Natural killer cell treated with Interleukin-12 subunit alpha and Interleukin-12 subunit beta and Interleukin-15 and Interleukin-18, amount 100 ng/mL, for 72 hours (primary cell): ENCODE data around the gene SLC29A2. TPM values are rescaled to one million over a fixed set of nuclear protein-coding genes. Genes with fewer than 3 reads are reported as not detected.
"Not testable (repeated sequence)": the region's sequence is repeated elsewhere in the genome, so short reads cannot be mapped to it uniquely, and the experiment has no call there.

ENCODE experiments used
- ATAC-seq, 2 donors: fragments of 150-1000 bp; cut with Tn5 transposase in 1 of 2; sonication (Bioruptor Pico), chemical (Tn5 transposase) in 1 of 2; 2 replicates each; pipeline ENCODE4 v1.10.0; 2021
- DNase-seq: peaks from one replicate; pipeline ENCODE4 v3.0.0; 2022; ENCODE audit warnings: low spot score
- H3K27ac Mint-ChIP-seq, 2 donors: 1 replicate in 1 of 2; 2 replicates in 1 of 2; pipeline ENCODE4 v1.8.0; 2022; ENCODE audit warnings: mixed read lengths in 2 of 2, mild to moderate bottlenecking in 1 of 2, moderate library complexity in 1 of 2
- H3K27me3 Mint-ChIP-seq, 2 donors: 1 replicate in 1 of 2; 2 replicates in 1 of 2; pipeline ENCODE4 v1.8.0; 2022; ENCODE audit warnings: mixed read lengths in 2 of 2
- H3K36me3 Mint-ChIP-seq: one replicate; pipeline ENCODE4 v1.8.0; 2022; ENCODE audit warnings: mixed read lengths
- H3K4me1 Mint-ChIP-seq, 2 donors: 1 replicate in 1 of 2; 2 replicates in 1 of 2; pipeline ENCODE4 v1.8.0; 2022; ENCODE audit warnings: low read depth in 2 of 2, mixed read lengths in 2 of 2, mild to moderate bottlenecking in 1 of 2
- H3K4me3 Mint-ChIP-seq: one replicate; pipeline ENCODE4 v1.8.0; 2022; ENCODE audit warnings: mixed read lengths
- H3K9me3 Mint-ChIP-seq: 2 replicates; pipeline ENCODE4 v1.8.0; 2022; ENCODE audit warnings: mixed read lengths
- total RNA-seq, 2 donors: library from RNA; stranded (reverse); gene quantifications; one replicate each; pipeline ENCODE4 v1.2.3, GENCODE V29; 2022

SLC29A2 gene
- total RNA-seq, 2 donors from 2014 or later: 2.4 to 13.6 TPM

DNA sequence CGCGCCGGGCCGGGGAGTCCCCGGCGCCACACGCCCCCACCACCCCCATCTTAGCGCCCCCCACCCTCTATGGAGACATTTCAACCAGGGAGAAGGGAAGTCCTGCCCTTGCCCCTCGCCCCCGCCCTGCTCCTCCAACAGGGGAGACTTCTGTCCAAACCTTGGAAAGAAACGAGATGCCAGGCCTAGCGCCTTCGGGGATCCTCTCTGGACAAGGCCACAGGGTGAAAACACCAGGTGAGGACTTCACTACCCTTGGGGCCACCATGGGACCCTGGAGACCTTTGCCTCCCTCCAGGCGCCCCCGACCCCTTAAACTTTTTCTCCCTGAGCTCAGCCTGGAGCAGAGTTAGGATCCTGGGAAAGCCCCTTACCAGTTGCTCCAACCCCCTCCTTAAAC, 37.7 kb upstream of the SLC29A2 start:
- Mint-ChIP-seq H3K27ac (no peak overlapping the region), H3K4me3 (no peak overlapping the region), H3K9me3 (no peaks in the 10 kb centered on the region), H3K4me1 (peaks cover 4 to 5% of the 10 kb centered on the region in 2 donors), H3K36me3 (no peaks in the 10 kb centered on the region), H3K27me3 (peaks cover 25 to 30% of the 10 kb centered on the region in 2 donors)
- ATAC-seq: no peak
- no peak for DNase-seq

DNA sequence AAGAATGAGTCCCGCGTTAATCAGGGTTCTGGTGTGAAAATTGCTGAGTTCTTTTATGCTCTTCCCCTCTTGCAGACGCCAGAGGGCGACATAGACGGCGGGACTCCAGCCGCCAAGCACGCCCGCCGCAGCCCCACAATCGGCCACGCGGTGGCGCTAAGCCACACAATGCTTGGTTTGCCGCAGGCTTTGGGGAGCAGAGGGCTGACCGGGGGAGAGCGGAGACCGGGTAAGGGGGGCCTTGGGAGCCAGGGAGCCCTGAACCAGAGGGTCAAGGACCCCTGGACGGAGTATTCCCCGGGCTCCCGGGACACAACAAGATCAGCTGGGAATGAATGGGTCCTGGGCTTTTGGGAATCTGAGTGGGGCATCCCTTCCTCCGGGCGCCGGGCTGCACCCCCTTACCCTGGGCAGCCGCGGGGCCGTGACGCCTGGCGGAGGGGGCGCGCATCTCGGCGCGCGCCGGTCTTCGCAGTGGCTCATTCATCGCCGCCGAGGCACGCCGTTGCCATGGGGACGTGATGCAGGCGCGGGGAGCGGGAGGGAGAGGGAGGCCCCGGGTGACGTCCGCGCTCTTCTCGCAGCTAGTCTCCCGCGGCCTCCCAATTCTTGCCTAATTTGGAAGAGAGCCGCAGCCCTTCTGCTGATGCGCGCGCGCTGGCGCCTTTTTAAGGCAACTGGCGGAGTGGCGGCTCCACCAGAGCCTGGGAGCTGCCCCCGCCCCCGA, 37.1 kb upstream of the SLC29A2 start:
- peaks cover 23 to 26% of the 10 kb centered on the region in 2 donors for H3K27me3 Mint-ChIP-seq
- peak overlapping the region; percentile 87 for H3K4me3 Mint-ChIP-seq
- H3K36me3 Mint-ChIP-seq: no peaks in the 10 kb centered on the region
- peaks cover 4 to 5% of the 10 kb centered on the region in 2 donors for H3K4me1 Mint-ChIP-seq
- no peak overlapping the region for H3K27ac Mint-ChIP-seq
- peak; percentile 89 for DNase-seq
- H3K9me3 Mint-ChIP-seq: no peaks in the 10 kb centered on the region
- ATAC-seq: peak; percentile 88 to 94

DNA sequence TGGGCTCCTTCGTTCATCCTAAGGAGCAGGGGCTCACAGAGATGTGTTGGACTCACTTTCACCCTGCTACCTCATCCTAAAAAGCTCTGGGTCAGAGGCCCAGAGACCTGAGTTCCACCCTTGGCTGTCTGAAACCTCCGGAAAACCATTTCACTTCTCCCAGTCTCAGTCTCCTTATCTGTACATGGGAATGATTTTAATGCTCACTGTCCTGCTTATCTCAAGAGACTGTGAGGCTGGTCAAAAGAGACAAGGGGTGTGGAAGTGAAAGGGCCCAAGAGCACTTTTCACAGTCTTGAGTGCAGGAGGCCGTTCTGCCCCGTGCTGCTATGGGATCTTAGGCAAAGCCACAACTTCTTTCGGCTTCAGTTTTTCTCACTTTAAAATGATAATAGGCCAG, 36.1 kb upstream of the SLC29A2 start:
- DNase-seq (no peak), ATAC-seq (no peak)
- H3K4me3 Mint-ChIP-seq: no peak overlapping the region
- peaks cover 22 to 27% of the 10 kb centered on the region in 2 donors for H3K27me3 Mint-ChIP-seq
- no peaks in the 10 kb centered on the region for H3K9me3 Mint-ChIP-seq
- H3K27ac Mint-ChIP-seq: no peak overlapping the region
- H3K36me3 Mint-ChIP-seq: no peaks in the 10 kb centered on the region
- H3K4me1 Mint-ChIP-seq: peaks cover 4 to 5% of the 10 kb centered on the region in 2 donors

DNA sequence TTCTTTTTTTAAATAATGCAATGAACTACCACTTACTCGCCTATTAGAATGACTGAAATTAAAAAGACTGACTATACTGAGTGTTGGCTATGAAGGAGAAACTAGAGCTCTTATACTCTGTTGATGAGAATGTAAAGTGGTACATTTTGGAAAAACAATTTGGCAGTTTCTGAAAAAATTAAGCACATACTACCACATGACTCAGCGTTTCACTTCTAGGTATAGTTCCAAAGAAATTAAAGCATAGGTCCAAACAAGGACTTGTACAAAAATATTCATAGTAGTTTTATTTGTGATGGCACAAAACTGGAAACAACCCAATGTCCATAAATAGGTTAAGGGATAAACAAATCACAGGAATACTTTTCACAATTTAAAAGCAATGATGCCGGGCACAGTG, 22.4 kb upstream of the SLC29A2 start:
- peaks cover 8 to 20% of the 10 kb centered on the region in 2 donors for H3K27me3 Mint-ChIP-seq
- ATAC-seq (no peak), DNase-seq (no peak)
- H3K9me3 Mint-ChIP-seq: no peaks in the 10 kb centered on the region
- no peak overlapping the region for H3K4me3 Mint-ChIP-seq
- no peaks in the 10 kb centered on the region for H3K36me3 Mint-ChIP-seq
- H3K27ac Mint-ChIP-seq: no peak overlapping the region
- no peaks in the 10 kb centered on the region for H3K4me1 Mint-ChIP-seq

DNA sequence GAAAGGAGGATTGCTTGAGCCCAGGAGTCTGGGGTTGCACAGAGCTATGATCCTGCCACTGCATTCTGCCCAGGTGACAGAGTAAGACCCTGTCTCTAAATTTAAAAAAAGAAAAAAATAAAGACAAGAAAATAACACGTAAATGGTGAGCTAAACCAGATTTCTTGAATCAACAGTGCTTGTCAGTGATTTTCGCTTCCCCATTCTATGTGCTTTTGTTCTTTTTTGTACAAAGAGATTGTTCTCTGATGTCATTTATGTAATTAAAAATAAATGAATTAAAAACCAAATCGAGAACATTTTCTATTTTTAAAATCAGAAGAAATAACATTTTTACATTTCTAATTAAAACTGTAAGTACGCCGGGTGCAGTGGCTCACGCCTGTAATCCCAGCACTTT, 19.8 kb upstream of the SLC29A2 start:
- no peak for DNase-seq
- H3K4me1 Mint-ChIP-seq: peaks cover under 1 to 1% of the 10 kb centered on the region in 2 donors
- no peak for ATAC-seq
- peaks cover 6 to 16% of the 10 kb centered on the region in 2 donors for H3K27me3 Mint-ChIP-seq
- H3K27ac Mint-ChIP-seq: no peak overlapping the region
- H3K4me3 Mint-ChIP-seq: no peak overlapping the region
- no peaks in the 10 kb centered on the region for H3K36me3 Mint-ChIP-seq
- no peaks in the 10 kb centered on the region for H3K9me3 Mint-ChIP-seq

DNA sequence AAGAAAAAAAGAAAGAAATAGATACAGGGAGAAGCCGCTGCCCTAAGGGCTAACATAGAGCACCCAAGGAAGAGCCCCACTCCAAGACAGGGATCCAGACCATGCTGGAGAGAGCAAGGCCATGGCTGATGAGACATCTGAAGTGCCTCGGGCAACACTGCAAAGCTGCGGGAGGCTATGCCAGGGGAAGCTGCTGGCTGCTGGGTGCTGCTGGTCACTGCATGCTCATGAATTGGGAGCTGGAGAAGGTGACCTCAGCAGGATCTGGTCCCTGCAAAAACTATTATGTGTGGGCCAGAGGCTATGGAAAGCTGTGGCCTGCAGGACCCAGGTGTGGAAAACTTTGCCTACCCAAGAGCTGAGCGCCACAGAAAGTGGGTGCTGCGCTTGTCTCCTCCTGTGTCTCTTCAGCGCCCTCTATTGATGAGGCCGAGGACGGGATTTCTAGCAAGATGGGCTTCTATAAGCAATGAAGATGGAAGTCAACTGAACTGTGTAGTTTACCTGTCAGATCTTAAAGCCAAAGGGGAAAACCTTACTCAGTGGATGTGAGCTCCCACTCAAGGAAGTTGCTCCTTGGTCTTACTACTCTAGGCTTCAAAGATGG, 17.3 kb upstream of the SLC29A2 start:
- ATAC-seq: peak; percentile 57 to 65
- Mint-ChIP-seq H3K4me3 (no peak overlapping the region), H3K9me3 (no peaks in the 10 kb centered on the region), H3K27me3 (peaks cover 6 to 15% of the 10 kb centered on the region in 2 donors), H3K27ac (no peak overlapping the region), H3K4me1 (peaks cover 4 to 6% of the 10 kb centered on the region in 2 donors), H3K36me3 (no peaks in the 10 kb centered on the region)
- no peak for DNase-seq

DNA sequence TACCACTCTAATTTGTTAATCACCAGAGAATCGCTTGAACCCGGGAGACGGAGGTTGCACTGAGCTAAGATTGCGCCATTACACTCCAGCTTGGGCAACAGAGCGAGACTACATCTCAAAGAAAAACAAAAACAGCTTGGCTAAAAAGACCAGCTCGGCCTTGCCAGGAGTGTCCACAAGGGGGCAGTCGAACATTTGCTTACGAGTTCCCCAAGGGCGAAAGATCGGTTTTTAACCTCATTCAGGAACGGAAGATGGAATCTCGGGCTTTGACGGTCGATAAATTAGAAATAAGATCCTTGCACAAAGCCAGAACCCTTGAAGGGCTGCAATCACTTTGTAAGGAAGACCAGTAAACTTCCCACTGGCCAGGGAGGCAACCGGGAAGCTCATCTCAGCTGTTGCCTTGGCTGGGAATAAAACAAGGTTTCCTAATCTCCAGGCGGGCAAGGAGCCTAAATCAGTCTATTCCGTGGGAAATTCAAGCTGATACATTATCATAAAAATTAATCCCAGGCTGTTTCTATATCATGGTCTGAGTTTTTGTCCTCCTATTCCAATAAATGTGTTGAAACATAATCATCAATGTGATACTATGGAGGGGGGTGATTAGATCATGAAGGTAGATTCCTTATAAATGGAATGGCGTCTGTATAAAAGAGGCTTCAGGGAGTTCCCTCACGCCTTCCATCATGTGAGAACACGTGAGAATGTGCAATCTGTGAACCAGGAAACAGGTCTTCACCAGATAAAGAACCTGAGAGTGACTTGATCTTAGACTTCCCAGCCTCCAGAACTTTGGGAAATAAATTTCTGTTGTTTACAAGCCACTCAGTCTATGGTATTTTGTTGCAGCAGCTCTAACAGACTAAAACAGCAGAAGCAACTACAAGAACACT, 14.9 kb upstream of the SLC29A2 start:
- Mint-ChIP-seq H3K27ac (peak overlapping the region in 1 of 2 donors; percentile 48), H3K4me3 (peak overlapping the region; percentile 26), H3K4me1 (peaks cover 4 to 6% of the 10 kb centered on the region in 2 donors), H3K36me3 (no peaks in the 10 kb centered on the region), H3K27me3 (peaks cover 6 to 15% of the 10 kb centered on the region in 2 donors), H3K9me3 (no peaks in the 10 kb centered on the region)
- peak; percentile 76 for DNase-seq
- peak; percentile 52 to 71 for ATAC-seq

DNA sequence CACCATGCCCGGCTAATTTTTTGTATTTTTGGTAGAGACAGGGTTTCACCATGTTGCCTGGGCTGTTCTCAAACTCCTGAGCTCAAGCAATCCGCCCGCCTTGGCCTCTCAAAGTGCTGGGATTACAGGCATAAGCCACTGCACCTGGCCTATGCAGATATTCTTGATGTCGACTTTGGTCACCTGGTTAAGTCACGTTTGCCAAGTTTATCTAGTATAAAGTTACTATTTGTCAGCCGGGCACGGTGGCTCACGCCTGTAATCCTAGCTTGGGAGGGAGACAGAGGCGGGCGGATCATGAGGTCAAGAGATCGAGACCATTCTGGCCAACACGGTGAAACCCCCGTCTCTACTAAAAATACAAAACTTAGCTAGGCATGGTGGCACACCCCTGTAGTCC, 12.8 kb upstream of the SLC29A2 start:
- DNase-seq, H3K36me3 Mint-ChIP-seq, ATAC-seq, H3K9me3 Mint-ChIP-seq, H3K27me3 Mint-ChIP-seq, H3K27ac Mint-ChIP-seq, H3K4me1 Mint-ChIP-seq, H3K4me3 Mint-ChIP-seq: not testable (repeated sequence)

DNA sequence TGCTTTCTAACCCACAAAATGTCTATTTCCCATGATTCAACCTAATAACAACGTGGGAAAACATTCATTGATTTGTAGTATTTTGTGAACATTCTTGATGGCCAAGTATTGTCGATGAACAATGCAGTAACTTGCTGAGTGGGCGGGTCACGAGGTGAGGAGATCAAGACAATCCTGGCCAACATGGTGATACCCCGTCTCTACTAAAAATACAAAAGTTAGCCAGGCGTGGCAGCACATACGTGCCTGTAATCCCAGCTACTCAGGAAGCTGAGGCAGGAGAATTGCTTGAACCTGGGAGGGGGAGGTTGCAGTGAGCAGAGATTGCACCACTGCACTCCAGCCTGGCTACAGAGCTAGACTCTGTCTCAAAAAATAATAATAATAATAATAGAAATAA, 8.7 kb upstream of the SLC29A2 start:
- ATAC-seq, H3K9me3 Mint-ChIP-seq, H3K4me3 Mint-ChIP-seq, H3K27ac Mint-ChIP-seq, H3K27me3 Mint-ChIP-seq, H3K4me1 Mint-ChIP-seq, DNase-seq, H3K36me3 Mint-ChIP-seq: not testable (repeated sequence)

DNA sequence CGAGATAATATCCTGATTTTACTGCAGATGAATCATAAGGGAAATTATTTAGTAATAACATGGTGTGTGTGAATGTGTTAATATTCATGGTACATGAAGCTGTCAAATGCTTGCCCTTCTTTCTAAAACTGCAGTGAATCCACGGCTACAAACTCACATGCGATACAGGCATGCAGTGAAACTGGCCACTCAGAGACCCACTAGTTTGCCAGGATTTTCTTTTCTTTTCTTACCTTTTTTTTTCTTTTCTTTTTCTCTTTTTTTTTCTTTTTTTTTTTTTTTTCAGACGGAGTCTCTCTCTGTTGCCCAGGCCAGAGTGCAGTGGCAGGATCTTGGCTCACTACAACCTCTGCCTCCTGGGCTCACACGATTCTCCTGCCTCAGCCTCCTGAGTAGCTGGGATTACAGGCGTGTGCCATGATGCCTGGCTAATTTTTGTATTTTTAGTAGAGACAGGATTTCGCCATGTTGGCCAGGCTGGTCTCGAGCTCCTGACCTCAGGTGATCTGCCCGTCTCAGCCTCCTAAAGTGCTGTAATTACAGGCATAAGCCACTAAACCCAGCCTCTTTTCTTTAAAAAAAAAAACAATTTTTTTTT, 2.2 kb upstream of the SLC29A2 start:
- not testable (repeated sequence) for H3K4me3 Mint-ChIP-seq, H3K9me3 Mint-ChIP-seq, ATAC-seq, H3K27me3 Mint-ChIP-seq, DNase-seq, H3K27ac Mint-ChIP-seq, H3K36me3 Mint-ChIP-seq
- peaks cover 0 to 11% of the 10 kb centered on the region in 2 donors for H3K4me1 Mint-ChIP-seq

DNA sequence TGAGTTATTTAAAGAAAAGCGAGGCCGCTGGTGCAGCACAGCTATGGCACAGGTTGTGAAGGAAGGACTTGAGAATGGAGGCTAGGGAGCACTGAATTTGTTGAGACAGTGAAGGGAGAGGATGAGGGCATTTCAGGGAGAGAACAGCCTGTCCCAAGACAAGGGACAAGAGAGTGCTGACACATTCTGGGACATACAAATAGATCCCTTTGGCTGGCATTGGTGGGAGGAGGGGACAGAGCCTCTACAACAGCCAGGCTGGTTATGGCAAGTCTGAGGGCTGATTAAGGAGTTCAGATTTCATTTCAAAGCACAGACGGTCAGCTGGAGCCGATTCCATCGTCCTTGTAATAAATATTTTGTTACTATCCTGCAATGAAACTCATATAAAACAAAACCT, 1.7 kb upstream of the SLC29A2 start:
- ATAC-seq (no peak), DNase-seq (no peak)
- Mint-ChIP-seq H3K27ac (no peak overlapping the region), H3K9me3 (no peaks in the 10 kb centered on the region), H3K27me3 (peaks cover 0 to 6% of the 10 kb centered on the region in 2 donors), H3K4me1 (peaks cover 0 to 11% of the 10 kb centered on the region in 2 donors), H3K4me3 (no peak overlapping the region), H3K36me3 (no peaks in the 10 kb centered on the region)

DNA sequence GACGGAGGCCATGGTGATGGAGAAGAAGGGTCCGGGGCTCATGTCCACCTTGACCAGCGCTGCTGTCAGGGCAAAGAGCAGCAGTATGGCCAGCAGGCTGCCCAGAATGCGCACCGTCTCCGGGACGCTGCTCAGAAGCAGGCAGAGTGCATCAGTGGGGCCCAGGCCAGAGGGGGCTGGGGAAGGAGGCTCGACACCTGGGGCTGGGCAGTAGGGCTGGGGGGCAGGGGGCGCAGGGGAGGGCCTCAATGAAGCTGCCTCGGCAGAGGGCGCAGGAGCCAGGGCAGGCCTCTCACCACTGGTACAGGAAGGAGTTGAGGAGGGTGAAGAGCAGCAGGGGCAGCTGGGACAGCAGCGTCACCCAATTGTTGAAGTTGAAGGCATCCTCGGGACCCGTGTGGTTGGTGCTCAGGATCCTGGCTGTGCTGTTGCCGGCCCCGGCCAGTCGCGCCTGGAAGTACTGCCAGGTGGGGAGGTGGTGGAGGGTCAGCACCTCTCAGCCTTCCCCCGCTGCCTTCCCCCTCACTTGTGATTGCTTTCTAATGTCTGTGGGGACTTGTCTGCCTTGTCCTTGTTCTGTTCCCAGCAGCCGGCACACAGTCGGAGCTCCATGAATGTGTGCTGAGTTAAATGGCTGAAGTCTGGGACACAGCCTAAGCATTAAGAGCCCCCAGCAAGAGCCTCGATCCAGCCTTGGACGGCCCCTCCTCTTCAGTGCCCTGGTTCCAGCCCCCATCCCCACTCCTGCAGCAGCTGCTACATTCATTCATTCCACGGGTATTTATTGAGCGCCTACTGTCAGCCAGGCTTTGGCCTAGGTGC, 2.3 kb downstream of the SLC29A2 start:
- Mint-ChIP-seq H3K27ac (no peak overlapping the region), H3K9me3 (no peaks in the 10 kb centered on the region), H3K4me3 (no peak overlapping the region), H3K36me3 (no peaks in the 10 kb centered on the region), H3K27me3 (no peaks in the 10 kb centered on the region), H3K4me1 (peaks cover 0 to 11% of the 10 kb centered on the region in 2 donors)
- DNase-seq: no peak
- no peak for ATAC-seq

DNA sequence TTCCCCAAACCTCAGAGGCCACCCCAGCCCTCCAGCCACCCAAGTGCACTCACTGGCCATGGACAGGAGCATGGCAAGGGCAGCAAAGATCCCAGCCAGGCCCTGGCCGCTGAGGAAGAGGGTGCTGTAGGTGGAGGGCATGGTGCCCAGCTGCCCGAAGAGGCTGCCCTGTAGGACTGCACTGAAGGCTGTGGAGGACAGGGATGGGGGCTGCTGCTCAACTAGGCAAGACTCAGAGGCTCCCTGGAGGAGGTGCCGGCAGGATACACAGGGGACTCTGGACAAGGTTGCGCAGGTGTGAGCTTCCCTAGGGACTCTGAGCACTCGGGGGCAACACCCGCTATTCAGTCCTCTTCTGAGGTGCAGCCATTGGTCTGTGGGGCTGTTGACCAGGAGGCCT, 3.1 kb downstream of the SLC29A2 start:
- no peak overlapping the region for H3K27ac Mint-ChIP-seq
- no peak for DNase-seq
- no peak overlapping the region for H3K4me3 Mint-ChIP-seq
- H3K9me3 Mint-ChIP-seq: no peaks in the 10 kb centered on the region
- peaks cover 0 to 11% of the 10 kb centered on the region in 2 donors for H3K4me1 Mint-ChIP-seq
- no peaks in the 10 kb centered on the region for H3K36me3 Mint-ChIP-seq
- ATAC-seq: no peak
- H3K27me3 Mint-ChIP-seq: no peaks in the 10 kb centered on the region
